Measurements from ENCODE around the gene LRIG3.

- TF ChIP-seq CTCF (IDR thresholded peaks at IDR 0.05) (no peak), POLR2A (IDR thresholded peaks at IDR 0.05) (no peak)
Observed at GRCh38 chr12:58889557-58889956, 30.7 kb downstream of the LRIG3 start.

Data from thyroid gland (tissue), 4 donors.